ENCODE results near the gene RPL18A.

RPL18A gene

GRCh38 chr19:17832443-17833208, 27.1 kb upstream of the RPL18A start:
- in situ Hi-C loops (cut with HindIII; ENCODE audit: low pct_unique_long_range_greater_than_20kb, low sequenced_read_pairs) = no loop called here
- DNase-seq (ENCODE audit: low read depth in 1 of 2, low spot score in 1 of 2) = no peak
- no peak for TF ChIP-seq JUND (IDR thresholded peaks at IDR 0.05; ENCODE audit: low read depth)

- TF ChIP-seq JUND (IDR thresholded peaks at IDR 0.05; ENCODE audit: low read depth) = no peak
- no peak for DNase-seq (ENCODE audit: low read depth in 1 of 2, low spot score in 1 of 2)
- in situ Hi-C loops (cut with HindIII; ENCODE audit: low pct_unique_long_range_greater_than_20kb, low sequenced_read_pairs) = no loop called here
Observed at GRCh38 chr19:17834350-17835181, 25.1 kb upstream of the RPL18A start.

GRCh38 chr19:17835182-17836006, 24.3 kb upstream of the RPL18A start:
- in situ Hi-C loops (cut with HindIII; ENCODE audit: low pct_unique_long_range_greater_than_20kb, low sequenced_read_pairs) = no loop called here
- TF ChIP-seq JUND (IDR thresholded peaks at IDR 0.05; ENCODE audit: low read depth) = no peak
- DNase-seq (ENCODE audit: low read depth in 1 of 2, low spot score in 1 of 2) = no peak

GRCh38 chr19:17836530-17836929, 23.2 kb upstream of the RPL18A start:
- DNase-seq (ENCODE audit: low read depth in 1 of 2, low spot score in 1 of 2) = no peak
- TF ChIP-seq JUND (IDR thresholded peaks at IDR 0.05; ENCODE audit: low read depth) = no peak
- in situ Hi-C loops (cut with HindIII; ENCODE audit: low pct_unique_long_range_greater_than_20kb, low sequenced_read_pairs) = no loop called here

- no peak for TF ChIP-seq JUND (IDR thresholded peaks at IDR 0.05; ENCODE audit: low read depth)
- in situ Hi-C loops (cut with HindIII; ENCODE audit: low pct_unique_long_range_greater_than_20kb, low sequenced_read_pairs) = no loop called here
- DNase-seq (ENCODE audit: low read depth in 1 of 2, low spot score in 1 of 2) = no peak
Observed at GRCh38 chr19:17837972-17838371, 21.7 kb upstream of the RPL18A start.

- in situ Hi-C loops (cut with HindIII; ENCODE audit: low pct_unique_long_range_greater_than_20kb, low sequenced_read_pairs) = no loop called here
- TF ChIP-seq JUND (IDR thresholded peaks at IDR 0.05; ENCODE audit: low read depth) = no peak
- no peak for DNase-seq (ENCODE audit: low read depth in 1 of 2, low spot score in 1 of 2)
Observed at GRCh38 chr19:17840019-17840418, 19.7 kb upstream of the RPL18A start.

- TF ChIP-seq JUND (IDR thresholded peaks at IDR 0.05; ENCODE audit: low read depth) = no peak
- peak; percentile 72 to 84 for DNase-seq (ENCODE audit: low read depth in 1 of 2, low spot score in 1 of 2)
- in situ Hi-C loops (cut with HindIII; ENCODE audit: low pct_unique_long_range_greater_than_20kb, low sequenced_read_pairs) = no loop called here
Observed at GRCh38 chr19:17841371-17841809, 18.3 kb upstream of the RPL18A start.

GRCh38 chr19:17841810-17842662, 17.7 kb upstream of the RPL18A start:
- in situ Hi-C loops (cut with HindIII; ENCODE audit: low pct_unique_long_range_greater_than_20kb, low sequenced_read_pairs) = no loop called here
- TF ChIP-seq JUND (IDR thresholded peaks at IDR 0.05; ENCODE audit: low read depth) = no peak
- peak; percentile 96 for DNase-seq (ENCODE audit: low read depth in 1 of 2, low spot score in 1 of 2)

- TF ChIP-seq JUND (IDR thresholded peaks at IDR 0.05; ENCODE audit: low read depth) = no peak
- in situ Hi-C loops (cut with HindIII; ENCODE audit: low pct_unique_long_range_greater_than_20kb, low sequenced_read_pairs) = no loop called here
- no peak for DNase-seq (ENCODE audit: low read depth in 1 of 2, low spot score in 1 of 2)
Observed at GRCh38 chr19:17842663-17843291, 16.9 kb upstream of the RPL18A start.

- TF ChIP-seq JUND (IDR thresholded peaks at IDR 0.05; ENCODE audit: low read depth) = no peak
- in situ Hi-C loops (cut with HindIII; ENCODE audit: low pct_unique_long_range_greater_than_20kb, low sequenced_read_pairs) = no loop called here
- DNase-seq (ENCODE audit: low read depth in 1 of 2, low spot score in 1 of 2) = no peak
Observed at GRCh38 chr19:17843292-17843827, 16.4 kb upstream of the RPL18A start.

GRCh38 chr19:17843908-17844490, 15.7 kb upstream of the RPL18A start:
- in situ Hi-C loops (cut with HindIII; ENCODE audit: low pct_unique_long_range_greater_than_20kb, low sequenced_read_pairs) = no loop called here
- no peak for DNase-seq (ENCODE audit: low read depth in 1 of 2, low spot score in 1 of 2)
- TF ChIP-seq JUND (IDR thresholded peaks at IDR 0.05; ENCODE audit: low read depth) = no peak
